HG02943 (cell line): Measurements from ENCODE around the gene SEC16B.
"Not testable (repeated sequence)": the region's sequence is repeated elsewhere in the genome, so short reads cannot be mapped to it uniquely, and the experiment has no call there.

Source experiments
- ATAC-seq: cut with Tn5 transposase; IDR thresholded peaks from one replicate; pipeline ENCODE4 v1.9.1; 2021; ENCODE audit warnings: mild to moderate bottlenecking, low read depth, moderate library complexity; ENCODE audit not compliant: unreplicated experiment

SEC16B gene, protein sequence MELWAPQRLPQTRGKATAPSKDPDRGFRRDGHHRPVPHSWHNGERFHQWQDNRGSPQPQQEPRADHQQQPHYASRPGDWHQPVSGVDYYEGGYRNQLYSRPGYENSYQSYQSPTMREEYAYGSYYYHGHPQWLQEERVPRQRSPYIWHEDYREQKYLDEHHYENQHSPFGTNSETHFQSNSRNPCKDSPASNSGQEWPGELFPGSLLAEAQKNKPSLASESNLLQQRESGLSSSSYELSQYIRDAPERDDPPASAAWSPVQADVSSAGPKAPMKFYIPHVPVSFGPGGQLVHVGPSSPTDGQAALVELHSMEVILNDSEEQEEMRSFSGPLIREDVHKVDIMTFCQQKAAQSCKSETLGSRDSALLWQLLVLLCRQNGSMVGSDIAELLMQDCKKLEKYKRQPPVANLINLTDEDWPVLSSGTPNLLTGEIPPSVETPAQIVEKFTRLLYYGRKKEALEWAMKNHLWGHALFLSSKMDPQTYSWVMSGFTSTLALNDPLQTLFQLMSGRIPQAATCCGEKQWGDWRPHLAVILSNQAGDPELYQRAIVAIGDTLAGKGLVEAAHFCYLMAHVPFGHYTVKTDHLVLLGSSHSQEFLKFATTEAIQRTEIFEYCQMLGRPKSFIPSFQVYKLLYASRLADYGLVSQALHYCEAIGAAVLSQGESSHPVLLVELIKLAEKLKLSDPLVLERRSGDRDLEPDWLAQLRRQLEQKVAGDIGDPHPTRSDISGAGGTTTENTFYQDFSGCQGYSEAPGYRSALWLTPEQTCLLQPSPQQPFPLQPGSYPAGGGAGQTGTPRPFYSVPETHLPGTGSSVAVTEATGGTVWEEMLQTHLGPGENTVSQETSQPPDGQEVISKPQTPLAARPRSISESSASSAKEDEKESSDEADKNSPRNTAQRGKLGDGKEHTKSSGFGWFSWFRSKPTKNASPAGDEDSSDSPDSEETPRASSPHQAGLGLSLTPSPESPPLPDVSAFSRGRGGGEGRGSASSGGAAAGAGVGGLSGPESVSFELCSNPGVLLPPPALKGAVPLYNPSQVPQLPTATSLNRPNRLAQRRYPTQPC

DNA sequence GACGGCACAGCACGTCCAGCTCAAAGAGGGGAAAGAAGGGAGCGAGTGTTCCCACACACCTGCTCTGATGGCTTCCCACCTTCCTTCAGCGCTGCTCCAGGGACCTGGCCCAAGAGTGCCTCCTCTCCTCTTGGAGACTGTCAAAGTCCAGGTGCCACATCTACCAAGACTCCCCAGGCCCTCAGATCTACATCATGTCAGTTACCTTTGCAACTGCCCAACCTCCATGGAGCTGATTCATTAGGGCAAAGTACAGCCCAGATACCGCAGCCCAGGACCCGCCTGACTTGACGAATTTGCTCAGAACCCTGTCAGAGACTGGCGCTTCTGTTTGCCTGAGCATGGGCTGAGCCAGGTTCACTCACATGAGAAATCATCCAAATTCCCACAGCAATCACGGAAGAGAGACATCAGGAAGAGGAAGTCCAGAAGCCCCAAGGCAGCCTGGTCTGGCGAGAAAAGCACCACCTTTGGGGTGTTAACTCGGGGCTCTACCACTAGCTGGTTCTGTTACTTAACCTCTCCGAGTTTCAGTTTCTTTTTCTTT lies at the start of gene SEC16B:
SEC16B (minus strand) TSS at position 234 of the 547 bp plus-strand sequence. CDS start 2,077 bp downstream, outside the sequence.
- ATAC-seq = no peak

DNA sequence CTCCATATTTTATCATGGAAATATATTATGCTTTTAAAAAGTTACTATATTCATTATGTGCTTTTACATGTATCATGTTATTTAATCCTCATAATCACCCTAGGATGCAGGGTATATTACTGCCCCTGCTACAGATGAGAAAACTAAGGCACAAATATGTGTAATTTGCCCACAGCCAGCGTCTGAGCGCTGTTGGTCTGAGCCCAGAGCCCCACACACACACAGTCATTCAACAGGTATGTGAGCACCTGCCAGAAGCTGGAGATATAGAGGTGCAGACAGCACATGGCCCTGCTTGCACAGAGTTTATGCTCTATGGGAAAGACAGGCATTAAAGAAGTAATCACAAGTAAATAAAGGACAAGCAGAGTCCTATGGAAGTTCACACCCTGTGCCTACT lies 49.8 kb upstream of the SEC16B start:
- ATAC-seq = no peak

DNA sequence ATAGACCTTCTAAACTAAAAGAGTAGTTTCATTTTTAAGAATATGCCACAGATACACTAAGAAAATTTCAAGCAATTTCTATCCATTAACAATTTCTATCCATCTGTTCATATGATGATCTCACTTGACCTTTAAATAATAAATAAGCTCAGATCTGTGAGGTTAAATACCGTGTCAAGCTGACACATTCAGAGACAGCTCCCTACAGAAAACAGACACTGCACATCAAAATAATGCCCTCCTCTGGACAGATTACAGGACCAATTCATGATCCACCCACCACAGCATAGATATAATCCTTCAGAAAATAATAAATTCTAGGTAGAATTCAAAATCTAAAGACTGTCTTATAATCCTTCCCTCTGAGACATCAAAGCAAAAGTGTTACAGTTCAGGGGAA lies 49.4 kb upstream of the SEC16B start:
- ATAC-seq = no peak

DNA sequence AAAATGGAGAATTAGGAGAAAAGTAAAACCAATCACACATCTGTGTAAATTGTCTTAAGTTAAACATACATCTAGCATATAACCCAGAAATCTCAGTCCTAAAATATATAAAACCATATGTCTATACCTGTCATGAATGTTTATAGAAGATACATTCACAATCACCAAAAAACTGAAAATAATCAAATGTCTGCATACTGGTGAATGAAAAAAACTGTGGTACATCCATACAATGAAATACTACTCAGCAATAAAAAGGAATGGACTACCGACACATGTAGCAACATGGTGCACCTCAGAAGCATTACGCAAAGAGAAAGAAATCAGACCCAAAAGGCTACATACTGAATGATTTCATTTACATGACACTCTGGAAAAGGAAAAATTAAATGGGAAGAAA lies 47.7 kb upstream of the SEC16B start:
- no peak for ATAC-seq

DNA sequence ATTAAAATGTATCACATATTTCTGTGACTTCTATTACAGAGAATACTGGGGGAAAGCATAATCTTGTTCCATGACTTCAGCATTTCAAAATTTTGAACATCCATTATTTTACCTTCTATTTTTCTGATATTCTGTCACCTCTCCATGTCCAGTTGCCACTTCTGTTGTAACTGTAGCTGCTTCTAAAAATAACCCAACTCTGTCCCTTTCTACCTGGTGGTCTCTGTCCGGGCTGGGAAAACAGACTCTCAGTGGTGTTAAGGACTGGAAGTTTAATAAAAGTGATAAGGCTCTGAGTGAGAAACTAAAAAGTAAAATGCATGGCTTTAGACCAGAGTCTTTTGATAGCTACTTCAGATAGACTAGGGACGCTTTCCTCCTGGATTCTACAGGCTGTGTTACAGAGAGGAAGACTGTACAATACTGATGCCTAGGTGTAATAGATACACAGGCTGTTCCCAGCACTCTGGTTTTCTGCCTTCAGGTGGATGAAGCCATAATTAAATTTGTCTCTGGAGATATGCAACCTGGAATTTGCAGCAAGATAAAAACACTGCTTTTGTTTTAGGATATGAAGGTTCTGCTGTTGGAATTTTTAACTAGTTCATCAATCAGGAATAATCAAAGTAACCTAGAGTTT lies 42.1 kb upstream of the SEC16B start:
- ATAC-seq = no peak

DNA sequence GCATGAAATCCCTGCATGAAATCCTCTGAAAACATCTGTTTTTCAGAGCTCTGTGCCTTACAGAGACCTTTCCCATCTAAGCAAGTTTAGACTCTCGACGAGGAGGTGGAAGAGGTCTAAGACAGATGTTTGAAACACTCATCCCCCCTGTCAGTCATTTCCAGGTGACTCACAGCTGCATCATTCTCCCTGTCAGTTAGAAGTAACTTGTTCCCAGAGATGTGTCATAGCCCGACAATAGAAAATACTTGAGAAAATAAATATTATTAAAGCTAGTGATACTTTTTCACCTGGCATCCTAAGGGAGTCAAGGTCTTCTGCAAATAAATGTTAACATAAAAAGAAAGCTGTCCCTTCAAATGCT lies 41.6 kb upstream of the SEC16B start:
- ATAC-seq = no peak

DNA sequence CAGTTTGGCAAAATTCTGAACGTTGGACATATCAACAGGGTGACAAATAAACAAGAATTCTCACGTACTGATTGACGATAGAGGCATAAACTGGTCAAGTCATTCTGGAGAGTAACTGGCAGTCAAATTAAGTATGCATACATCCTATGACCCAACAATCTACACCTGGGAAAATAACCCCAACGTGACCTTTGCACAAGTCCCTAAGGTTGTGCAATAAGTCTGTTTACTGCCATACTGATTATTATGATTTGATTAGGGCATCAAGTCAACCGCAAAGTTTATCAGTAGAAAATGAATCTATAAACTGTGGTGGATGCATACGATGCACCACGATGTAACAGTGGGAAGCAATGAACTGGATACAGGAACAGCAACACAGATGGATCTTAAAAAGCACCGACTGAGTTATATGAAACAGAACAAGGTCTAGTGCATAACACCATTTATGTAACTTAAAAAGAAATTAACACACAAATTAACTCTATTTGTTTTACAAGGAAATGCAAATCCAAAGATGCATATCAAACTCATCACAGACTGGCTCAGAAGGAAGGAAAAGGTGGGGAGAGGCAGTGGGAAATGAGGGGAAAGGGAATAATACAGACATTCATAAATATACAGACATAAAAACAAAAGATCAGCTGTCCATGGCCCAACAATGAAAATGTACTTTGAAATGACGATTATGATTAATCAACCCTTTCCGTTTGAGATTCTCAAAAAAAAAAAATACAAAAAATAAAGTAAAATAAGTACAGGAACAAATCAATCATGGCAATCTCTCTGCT lies 41.0 kb upstream of the SEC16B start:
- no peak for ATAC-seq

DNA sequence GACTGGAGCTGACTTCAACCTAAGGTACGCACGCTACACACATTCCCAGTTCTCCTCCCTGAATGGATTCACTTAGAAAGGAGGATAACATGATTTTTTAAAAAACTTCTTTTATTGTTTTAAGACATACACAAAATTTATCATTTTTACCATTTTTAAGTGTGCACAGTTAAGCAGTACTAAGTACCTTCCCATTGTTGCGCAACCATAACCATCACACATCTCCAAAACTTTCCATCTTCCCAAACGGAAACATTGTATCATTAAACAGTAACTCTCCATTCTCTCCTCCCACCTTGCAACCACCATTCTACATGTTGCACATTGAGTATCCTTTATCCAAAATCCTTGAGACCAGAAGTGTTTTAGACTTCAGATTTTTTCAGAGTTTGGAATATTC lies 36.2 kb upstream of the SEC16B start:
- ATAC-seq = no peak

DNA sequence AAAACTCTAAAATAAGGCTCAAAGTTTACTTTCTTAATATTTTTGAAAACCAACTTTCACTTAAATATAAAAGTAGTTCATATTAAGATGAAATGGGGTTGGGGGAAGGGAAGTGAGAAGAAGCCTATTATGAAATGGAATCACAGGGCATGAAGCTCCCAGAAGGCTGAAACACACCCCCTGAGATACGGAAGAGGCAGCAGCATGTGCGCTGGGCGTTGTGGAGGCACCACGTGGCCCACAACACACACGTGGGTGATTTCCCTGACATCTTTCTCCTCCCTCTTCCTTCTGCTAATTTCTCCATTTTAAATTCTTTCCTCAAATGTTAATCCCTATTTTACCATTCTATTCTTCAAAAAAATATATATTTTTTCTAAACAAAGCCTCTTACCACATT lies 35.6 kb upstream of the SEC16B start:
- no peak for ATAC-seq

DNA sequence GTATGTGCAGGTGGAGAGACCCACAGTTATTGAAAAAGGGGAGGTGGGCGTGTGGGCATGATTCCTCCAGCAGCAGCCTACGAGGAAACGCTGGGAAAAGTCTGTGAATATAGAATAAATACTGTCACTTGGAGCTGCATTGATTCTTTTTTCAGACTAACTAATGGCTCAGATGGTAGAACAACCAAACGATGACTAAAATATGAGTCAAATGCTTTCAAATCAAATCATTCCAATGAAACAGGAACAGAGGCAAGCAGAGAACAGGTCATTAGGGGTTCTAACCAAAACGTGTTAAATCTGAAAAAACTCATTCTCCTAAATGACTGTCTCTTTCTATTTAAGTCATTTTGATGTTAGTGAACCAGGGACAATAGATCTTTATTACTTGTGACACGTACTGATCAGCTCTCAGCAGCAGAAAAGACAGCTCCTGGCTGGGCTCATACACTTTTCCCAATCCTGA lies 35.1 kb upstream of the SEC16B start:
- ATAC-seq = no peak

DNA sequence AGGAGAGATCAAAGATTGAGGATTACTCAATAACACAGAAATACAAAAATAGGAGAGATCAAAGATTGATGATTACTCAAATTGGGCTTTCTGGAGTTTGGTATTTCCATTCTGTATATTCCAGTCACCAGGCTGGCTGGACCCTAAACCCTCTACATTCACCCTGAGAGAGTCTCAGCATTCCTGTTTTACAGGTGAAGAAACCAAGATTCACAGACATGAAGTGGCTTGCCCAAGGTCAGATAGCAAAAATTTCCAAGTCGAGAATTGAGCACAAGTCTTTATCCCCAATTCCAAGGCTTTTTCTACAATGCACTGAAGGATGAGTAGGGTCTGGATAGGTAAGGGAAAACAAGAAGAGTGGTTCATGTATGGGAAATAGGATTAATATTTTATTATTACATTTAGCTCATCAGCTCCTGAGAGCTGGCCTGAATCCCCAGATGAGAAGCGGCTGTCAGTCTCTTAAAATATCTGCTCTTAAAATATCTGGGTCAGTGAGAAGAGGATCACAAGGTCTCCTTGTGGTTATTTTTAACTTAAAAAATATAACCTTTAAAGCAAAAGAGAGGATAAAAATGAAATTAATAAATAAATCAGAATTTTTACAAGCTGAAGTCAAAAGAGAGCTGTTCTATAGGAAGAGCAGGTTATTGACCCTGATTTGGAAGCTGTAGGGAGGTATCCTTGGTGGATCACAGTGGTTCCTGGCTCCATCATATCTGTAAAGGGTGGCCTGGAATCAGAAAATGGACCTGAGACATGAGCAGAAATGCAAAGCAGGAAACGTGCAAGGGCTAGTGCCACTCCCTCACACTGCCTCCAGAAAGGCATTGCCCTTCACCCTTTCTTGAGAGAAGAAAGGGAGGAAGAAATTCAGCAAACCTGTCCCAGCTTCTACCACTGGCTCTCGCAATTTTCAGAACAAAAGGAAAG lies 29.1 kb upstream of the SEC16B start:
- no peak for ATAC-seq

DNA sequence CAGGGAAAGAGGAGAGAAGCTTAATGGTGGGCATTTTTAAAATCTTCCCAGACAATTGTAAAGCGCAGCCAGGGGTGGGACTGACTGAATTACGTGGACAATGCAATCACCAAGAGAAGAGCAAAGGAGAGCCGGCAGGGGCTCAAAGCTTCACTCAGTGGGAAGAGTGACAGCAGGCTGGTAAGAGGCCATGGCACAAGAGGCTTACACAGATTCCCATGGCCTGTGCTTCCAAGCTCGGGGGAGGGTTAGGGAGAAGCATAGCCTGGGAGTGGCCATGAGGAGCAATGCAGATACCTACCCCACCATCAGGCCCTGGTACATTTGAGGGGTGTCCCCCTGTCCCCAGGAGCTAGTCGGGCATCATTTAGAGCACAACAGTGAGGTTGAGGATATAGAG lies 27.1 kb upstream of the SEC16B start:
- no peak for ATAC-seq

DNA sequence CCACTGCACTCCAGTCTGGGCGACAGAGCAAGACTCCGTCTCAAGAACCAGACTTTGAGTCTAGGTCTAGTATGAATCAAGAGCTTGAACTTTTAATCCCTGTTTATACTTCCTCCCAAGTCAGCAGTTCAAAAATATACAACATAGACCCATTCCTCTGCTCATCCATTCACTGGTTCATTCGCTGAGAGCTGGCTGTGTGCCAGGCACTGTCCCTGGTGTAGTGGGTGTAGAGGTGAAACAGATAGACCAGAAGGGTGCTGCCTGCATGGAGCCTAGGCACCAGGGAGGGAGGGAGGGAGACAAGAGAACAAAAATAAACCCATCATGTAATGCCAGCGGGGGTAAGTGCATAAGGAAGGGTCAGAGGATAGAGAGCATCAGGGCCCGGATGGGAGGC lies 25.5 kb upstream of the SEC16B start:
- no peak for ATAC-seq

DNA sequence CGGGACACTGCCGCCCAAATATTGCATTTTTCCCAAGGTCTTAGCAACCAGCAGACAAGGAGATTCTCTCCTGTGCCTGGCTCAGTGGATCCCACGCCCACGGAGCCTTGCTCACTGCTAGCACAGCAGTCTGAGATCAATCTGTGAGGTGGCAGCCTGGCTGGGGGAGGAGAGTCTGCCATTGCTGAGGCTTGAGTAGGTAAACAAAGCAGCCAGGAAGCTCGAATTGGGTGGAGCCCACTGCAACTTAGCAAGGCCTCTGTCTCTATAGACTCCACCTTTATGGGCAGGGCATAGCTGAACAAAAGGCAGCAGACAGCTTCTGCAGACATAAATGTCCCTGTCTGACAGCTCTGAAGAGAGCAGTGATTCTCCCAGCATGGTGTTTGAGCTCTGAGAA lies 16.4 kb upstream of the SEC16B start:
- ATAC-seq = not testable (repeated sequence)

DNA sequence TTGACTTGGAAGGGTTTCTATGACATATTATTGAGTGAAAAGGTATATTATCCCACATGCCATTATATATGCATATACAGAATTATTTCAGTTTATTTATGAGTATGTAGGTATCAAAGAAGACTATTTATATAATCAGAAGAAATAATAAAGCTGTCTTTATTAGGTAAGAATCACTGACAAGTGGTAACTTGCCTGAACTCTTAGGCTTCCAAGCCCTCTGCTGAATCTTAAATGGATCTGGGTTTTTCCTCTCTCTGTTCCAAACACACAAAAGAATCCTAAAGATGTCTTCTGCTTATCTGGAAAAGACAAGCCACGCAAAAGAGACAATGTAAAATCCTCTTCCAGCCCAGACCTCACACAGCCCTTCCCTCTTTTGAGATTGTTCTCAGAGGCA lies 14.9 kb upstream of the SEC16B start:
- ATAC-seq = no peak

DNA sequence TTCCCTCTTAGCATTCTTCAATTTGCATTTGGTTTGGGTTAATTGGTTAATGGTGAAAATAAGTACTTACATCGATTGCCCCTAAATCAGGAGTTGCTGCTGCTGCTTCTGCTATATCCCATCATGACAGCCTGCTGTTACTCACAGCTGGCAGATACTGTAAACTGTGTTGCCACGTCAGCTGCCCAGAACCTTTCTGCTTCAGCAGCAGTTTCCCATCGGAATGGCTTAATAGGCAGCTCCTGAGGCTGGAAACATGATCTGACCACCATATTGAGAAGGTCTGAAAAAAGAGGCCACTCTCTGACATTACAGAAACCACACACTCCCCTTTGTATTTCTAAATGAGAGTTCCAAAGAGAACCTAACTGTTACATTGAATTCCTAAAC lies 14.3 kb upstream of the SEC16B start:
- no peak for ATAC-seq

DNA sequence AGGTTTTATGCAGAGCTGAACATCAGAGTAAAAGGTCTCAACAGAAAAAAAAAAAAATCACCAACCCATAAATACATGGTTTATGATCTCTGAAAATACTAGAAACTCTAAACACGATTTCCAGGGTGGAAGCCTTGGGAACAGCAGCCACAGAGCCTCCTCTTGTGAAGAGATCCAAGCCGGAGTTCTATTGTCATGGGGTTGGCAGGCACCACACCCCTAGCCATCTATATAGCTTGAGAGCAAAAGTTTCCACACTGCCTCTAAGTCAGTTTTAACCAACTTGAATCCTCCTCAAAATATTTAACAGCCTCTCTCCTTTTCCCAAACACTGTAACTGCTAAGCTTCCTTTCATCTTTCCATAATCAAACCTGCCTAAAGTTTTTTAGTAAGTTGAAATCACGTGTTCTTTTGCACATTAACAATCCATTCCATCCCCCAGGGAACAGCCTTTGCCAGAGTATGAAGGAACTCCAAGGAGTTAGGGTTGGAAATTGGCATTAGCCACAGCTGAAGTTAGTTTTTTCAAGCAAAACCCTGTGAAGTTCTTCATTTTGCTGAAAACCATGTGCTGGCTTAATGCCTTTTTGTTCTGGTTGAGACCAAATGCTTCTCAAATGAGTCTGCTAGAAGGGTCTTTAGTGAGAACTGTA lies 13.8 kb upstream of the SEC16B start:
- ATAC-seq = no peak

DNA sequence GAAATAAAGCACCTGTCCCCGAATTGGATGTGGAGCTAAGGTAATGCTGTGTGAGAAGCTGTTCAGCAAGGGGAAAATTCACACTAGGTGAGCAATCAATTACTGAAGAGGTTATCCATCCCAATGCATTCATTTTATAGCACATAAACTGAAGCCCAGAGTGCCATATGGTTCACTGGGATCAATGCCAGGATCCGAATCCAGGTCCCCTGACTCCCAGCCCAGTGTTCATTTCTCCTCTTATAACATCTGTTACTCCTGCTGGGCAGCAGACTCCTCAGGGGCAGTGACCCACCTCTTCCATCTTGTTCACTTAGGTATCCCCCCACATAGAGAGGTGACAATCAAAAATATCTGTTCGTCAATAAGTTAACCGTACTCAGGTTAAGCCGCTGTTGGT lies 13.2 kb upstream of the SEC16B start:
- ATAC-seq = no peak
